Naive B cell (primary cell): ENCODE measurements around the gene CAPN10. TPM values are rescaled to one million over a fixed set of nuclear protein-coding genes. Genes with fewer than 3 reads are reported as not detected.
A peak's percentile ranks its signal among the peaks of the same experiment; 100 is the strongest.

Source experiments
- ATAC-seq, 2 donors: fragments of 150-1000 bp; cut with Tn5 transposase; 2 replicates each; pipeline ENCODE4 v1.10.0; 2021; ENCODE audit warnings: low read depth in 2 of 2, mild to moderate bottlenecking in 2 of 2, moderate library complexity in 2 of 2
- DNase-seq: peaks from one replicate; pipeline ENCODE4 v3.0.0; 2022
- H3K27ac Mint-ChIP-seq, 6 donors: one replicate each; pipeline ENCODE4 v1.8.0; 2020 to 2022; ENCODE audit warnings: mild to moderate bottlenecking in 6 of 6, mixed read lengths in 6 of 6, moderate library complexity in 5 of 6, inconsistent platforms in 2 of 6
- H3K27me3 Mint-ChIP-seq, 3 donors: one replicate each; pipeline ENCODE4 v1.8.0; 2021 to 2022; ENCODE audit warnings: mixed read lengths in 3 of 3, mild to moderate bottlenecking in 1 of 3
- H3K36me3 Mint-ChIP-seq, 2 donors: one replicate each; pipeline ENCODE4 v1.8.0; 2020 to 2022; ENCODE audit warnings: mixed read lengths in 2 of 2, inconsistent platforms in 1 of 2, mild to moderate bottlenecking in 1 of 2
- H3K4me1 Mint-ChIP-seq, 3 donors: one replicate each; pipeline ENCODE4 v1.8.0; 2020 to 2022; ENCODE audit warnings: mixed read lengths in 3 of 3, inconsistent platforms in 1 of 3, mild to moderate bottlenecking in 1 of 3, moderate library complexity in 1 of 3
- H3K4me3 Mint-ChIP-seq, 8 donors: one replicate each; pipeline ENCODE4 v1.8.0; 2020 to 2022; ENCODE audit warnings: mild to moderate bottlenecking in 8 of 8, mixed read lengths in 8 of 8, moderate library complexity in 8 of 8, inconsistent platforms in 2 of 8
- H3K9me3 Mint-ChIP-seq, 7 donors: one replicate each; pipeline ENCODE4 v1.8.0; 2020 to 2022; ENCODE audit warnings: mixed read lengths in 7 of 7, mild to moderate bottlenecking in 5 of 7, inconsistent platforms in 2 of 7, moderate library complexity in 1 of 7
- polyA plus RNA-seq, 6 donors: library from polyadenylated mRNA; unstranded; fragments of 300-500 nt; fragmentation: Illumina TruSeq; gene quantifications; one replicate each; pipeline ENCODE4 v1.2.3, GENCODE V29; 2021; ENCODE audit warnings: low read depth in 6 of 6

CAPN10 gene
- polyA plus RNA-seq, 6 donors from 2014 or later = 1.4 to 19.0 (median 7.5) TPM

GRCh38 chr2:240581811-240582210 lies 4.7 kb upstream of the CAPN10 start:
- H3K27me3 Mint-ChIP-seq = no peaks in the 10 kb centered on the region
- peaks cover 0 to 18% of the 10 kb centered on the region in 2 donors for H3K36me3 Mint-ChIP-seq
- peak overlapping the region in 1 of 6 donors; percentile 44 for H3K27ac Mint-ChIP-seq
- ATAC-seq = no peak
- peaks cover 0 to 5% (median 0%) of the 10 kb centered on the region in 7 donors for H3K9me3 Mint-ChIP-seq
- H3K4me1 Mint-ChIP-seq = peaks cover 54 to 62% (median 60%) of the 10 kb centered on the region in 3 donors
- H3K4me3 Mint-ChIP-seq = peak overlapping the region in 1 of 8 donors; percentile 18
- DNase-seq = no peak

DNA sequence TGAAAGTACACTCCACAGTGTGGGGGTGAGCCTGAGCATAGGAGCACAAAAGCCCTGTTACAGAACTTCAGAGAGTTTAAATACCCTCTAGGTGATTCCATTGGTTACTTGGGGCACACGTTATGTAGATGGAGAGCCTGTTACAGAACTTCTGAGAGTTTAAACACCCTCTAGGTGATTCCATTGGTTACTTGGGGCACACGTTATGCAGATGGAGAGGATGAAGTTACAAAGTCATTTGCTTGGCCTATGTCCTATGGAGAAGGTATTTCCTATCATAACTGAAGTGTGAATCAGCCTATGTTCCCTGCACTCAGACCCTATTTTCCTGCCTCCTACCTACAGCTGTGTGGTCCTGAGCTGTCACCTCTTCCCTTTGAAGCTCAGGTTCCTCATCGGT lies 3.8 kb upstream of the CAPN10 start:
- Mint-ChIP-seq H3K9me3 (peaks cover 0 to 5% (median 0%) of the 10 kb centered on the region in 7 donors), H3K27me3 (no peaks in the 10 kb centered on the region), H3K4me1 (peaks cover 58 to 69% (median 68%) of the 10 kb centered on the region in 3 donors), H3K4me3 (peak overlapping the region in 2 of 8 donors; percentile 65 to 78), H3K36me3 (peaks cover 0 to 18% of the 10 kb centered on the region in 2 donors), H3K27ac (peak overlapping the region in 1 of 6 donors; percentile 80)
- ATAC-seq = no peak
- no peak for DNase-seq

DNA sequence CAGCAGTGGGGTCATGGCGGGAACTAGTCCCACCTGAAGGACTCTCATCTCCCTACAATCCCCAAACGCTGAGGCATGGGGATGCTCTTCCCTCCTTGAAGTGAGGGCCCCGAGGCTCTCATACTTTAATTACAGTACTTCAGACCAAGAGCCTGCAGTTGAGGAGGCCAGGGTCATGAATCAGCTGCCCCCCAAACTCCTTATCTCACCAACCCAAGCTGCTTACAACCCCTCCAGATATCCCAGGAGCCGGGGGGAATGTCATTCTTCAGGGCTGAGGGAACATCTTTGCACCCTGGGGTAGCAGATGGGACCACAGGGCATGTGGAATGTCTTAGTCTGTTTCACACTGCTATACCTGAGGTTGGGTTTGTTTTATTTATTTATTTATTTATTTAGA lies 2.8 kb upstream of the CAPN10 start:
- peaks cover 0 to 18% of the 10 kb centered on the region in 2 donors for H3K36me3 Mint-ChIP-seq
- DNase-seq (no peak), ATAC-seq (no peak)
- H3K4me1 Mint-ChIP-seq = peaks cover 64 to 79% (median 73%) of the 10 kb centered on the region in 3 donors
- peaks cover 0 to 5% (median 0%) of the 10 kb centered on the region in 7 donors for H3K9me3 Mint-ChIP-seq
- peak overlapping the region in 4 of 8 donors; percentile 1 to 99 (median 61) for H3K4me3 Mint-ChIP-seq
- peak overlapping the region in 2 of 6 donors; percentile 78 to 99 for H3K27ac Mint-ChIP-seq
- no peaks in the 10 kb centered on the region for H3K27me3 Mint-ChIP-seq

DNA sequence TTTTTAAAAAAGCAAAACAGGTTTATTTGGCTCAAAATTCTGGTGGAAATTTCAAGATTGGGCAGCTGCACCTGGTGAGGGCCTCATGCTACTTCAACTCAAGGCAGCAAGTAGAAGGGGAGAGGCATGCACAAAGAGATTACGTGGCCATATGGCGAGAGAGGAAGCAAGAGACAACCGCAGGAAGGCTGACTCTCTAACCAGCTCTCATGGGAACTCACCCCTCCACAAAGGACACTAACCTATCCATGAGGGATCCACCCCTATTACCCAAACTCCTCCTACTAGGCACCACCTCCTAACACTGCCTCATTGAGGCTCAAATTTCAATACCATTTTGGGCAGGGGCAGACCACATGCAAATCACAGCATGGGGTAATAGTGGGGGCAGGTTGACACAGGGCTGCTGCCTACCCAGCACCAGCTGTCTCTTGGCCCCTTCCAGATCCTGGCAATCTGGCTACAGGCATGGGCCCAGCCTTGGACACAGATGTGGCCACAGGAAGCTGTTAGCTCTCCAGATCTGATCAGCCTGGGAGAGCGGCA lies 2.0 kb upstream of the CAPN10 start:
- peaks cover 0 to 18% of the 10 kb centered on the region in 2 donors for H3K36me3 Mint-ChIP-seq
- H3K27ac Mint-ChIP-seq = peak overlapping the region in 4 of 6 donors; percentile 85 to 99 (median 96)
- H3K9me3 Mint-ChIP-seq = peaks cover 0 to 5% (median 0%) of the 10 kb centered on the region in 7 donors
- DNase-seq = peak; percentile 29
- peak in 1 of 2 donors; percentile 5 for ATAC-seq
- peaks cover 63 to 77% (median 73%) of the 10 kb centered on the region in 3 donors for H3K4me1 Mint-ChIP-seq
- H3K27me3 Mint-ChIP-seq = no peaks in the 10 kb centered on the region
- H3K4me3 Mint-ChIP-seq = peak overlapping the region; percentile 92 to 99 (median 95)

DNA sequence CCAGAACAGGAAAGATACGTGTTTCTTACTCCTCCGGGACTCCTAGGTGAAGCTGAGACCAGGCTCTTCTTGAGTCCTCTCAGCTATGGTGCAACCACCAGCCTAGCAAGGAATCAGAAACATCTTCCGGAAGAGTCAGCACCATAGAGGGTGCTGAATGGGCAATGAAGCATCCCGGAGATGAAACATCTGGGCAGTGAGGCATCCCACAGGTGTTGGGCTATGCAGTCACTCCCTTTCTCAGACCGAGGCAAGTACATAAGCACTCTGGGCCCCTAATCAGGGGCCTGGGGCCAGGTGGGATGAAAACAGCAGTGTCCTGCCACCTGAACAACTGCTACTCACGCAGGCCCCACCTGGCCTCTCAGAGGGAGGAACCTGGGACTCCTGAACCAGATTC lies 1.4 kb upstream of the CAPN10 start:
- Mint-ChIP-seq H3K9me3 (peaks cover 0 to 5% (median 0%) of the 10 kb centered on the region in 7 donors), H3K4me3 (peak overlapping the region; percentile 92 to 99 (median 95)), H3K27me3 (no peaks in the 10 kb centered on the region), H3K4me1 (peaks cover 57 to 71% (median 68%) of the 10 kb centered on the region in 3 donors), H3K27ac (peak overlapping the region in 5 of 6 donors; percentile 93 to 99 (median 99)), H3K36me3 (peaks cover 0 to 16% of the 10 kb centered on the region in 2 donors)
- peak in 1 of 2 donors; percentile 17 for ATAC-seq
- peak; percentile 32 for DNase-seq

GRCh38 chr2:240585681-240586197 lies 795 bp upstream of the CAPN10 start:
- Mint-ChIP-seq H3K4me3 (peak overlapping the region; percentile 92 to 99 (median 95)), H3K27me3 (no peaks in the 10 kb centered on the region), H3K9me3 (peaks cover 0 to 4% (median 0%) of the 10 kb centered on the region in 7 donors), H3K4me1 (peaks cover 51 to 66% (median 61%) of the 10 kb centered on the region in 3 donors), H3K36me3 (peaks cover 0 to 9% of the 10 kb centered on the region in 2 donors), H3K27ac (peak overlapping the region; percentile 98 to 99 (median 99))
- DNase-seq (no peak), ATAC-seq (no peak)

GRCh38 chr2:240586919-240587800 lies 626 bp downstream of the CAPN10 start:
- Mint-ChIP-seq H3K36me3 (peaks cover 0 to 7% of the 10 kb centered on the region in 2 donors), H3K27ac (peak overlapping the region; percentile 9 to 99 (median 66)), H3K4me3 (peak overlapping the region; percentile 89 to 98 (median 94)), H3K9me3 (no peaks in the 10 kb centered on the region), H3K4me1 (peaks cover 50 to 61% (median 55%) of the 10 kb centered on the region in 3 donors), H3K27me3 (no peaks in the 10 kb centered on the region)
- DNase-seq (no peak), ATAC-seq (peak; percentile 12 to 17)

DNA sequence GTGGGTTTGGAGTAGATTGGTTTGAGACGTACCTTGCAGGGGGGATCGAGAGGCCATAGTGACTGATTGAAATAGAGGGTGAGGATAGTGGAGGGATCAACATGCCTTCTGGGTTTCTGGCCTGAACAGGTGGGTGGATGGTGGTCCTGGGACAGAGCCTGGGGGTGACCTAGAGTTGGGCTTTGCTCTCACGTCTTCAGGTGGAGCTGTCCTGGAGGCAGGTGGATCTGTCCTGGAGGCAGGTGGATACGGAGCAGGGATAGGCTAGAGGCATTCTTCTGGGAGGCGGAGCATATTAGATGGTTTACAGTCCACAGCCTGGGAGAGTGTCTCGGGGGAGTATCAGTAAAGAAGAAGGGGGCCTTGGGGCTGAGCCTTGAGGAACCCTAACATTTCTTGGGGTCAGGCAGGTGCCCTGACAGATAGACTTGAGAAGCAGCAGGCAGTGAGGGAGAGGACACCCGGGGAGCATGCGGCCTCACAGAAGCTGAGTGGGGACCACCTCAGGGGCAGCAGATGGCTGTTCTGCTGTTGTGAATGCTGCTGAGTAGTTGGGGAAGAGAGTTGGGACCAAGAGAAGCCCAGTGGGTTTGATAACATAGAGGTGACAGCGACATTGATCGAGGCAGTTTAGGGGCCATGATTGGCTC lies 1.6 kb downstream of the CAPN10 start:
- no peaks in the 10 kb centered on the region for H3K9me3 Mint-ChIP-seq
- ATAC-seq (no peak), DNase-seq (no peak)
- H3K36me3 Mint-ChIP-seq = peaks cover 0 to 7% of the 10 kb centered on the region in 2 donors
- no peaks in the 10 kb centered on the region for H3K27me3 Mint-ChIP-seq
- H3K27ac Mint-ChIP-seq = peak overlapping the region in 5 of 6 donors; percentile 10 to 99 (median 79)
- H3K4me1 Mint-ChIP-seq = peaks cover 43 to 51% (median 49%) of the 10 kb centered on the region in 3 donors
- peak overlapping the region; percentile 89 to 98 (median 94) for H3K4me3 Mint-ChIP-seq

- ATAC-seq (no peak), DNase-seq (no peak)
- Mint-ChIP-seq H3K4me1 (peaks cover 40 to 50% (median 45%) of the 10 kb centered on the region in 3 donors), H3K36me3 (peaks cover 0 to 7% of the 10 kb centered on the region in 2 donors), H3K27ac (peak overlapping the region in 3 of 6 donors; percentile 79 to 99 (median 80)), H3K9me3 (no peaks in the 10 kb centered on the region), H3K4me3 (peak overlapping the region in 5 of 8 donors; percentile 51 to 98 (median 90)), H3K27me3 (no peaks in the 10 kb centered on the region)
Observed at GRCh38 chr2:240588669-240589068, 2.1 kb downstream of the CAPN10 start.

DNA sequence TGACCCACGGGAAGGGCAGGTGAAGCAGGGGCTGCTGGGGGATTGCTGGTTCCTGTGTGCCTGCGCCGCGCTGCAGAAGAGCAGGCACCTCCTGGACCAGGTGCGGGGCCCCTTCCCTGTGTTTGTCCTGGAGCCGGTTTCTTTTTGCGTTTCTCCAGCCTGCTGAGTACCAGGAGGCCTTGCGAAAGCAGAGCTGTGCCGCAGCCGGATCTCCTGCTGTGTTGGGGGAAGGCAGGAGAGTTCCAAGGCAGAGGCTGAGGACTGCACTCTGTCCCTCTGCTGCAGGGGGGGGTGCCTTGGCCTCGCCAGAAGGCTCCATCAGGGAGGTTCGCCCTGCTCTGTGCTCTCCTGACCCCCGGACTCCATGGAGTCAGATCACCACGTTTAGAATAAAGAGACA lies 2.8 kb downstream of the CAPN10 start:
- Mint-ChIP-seq H3K4me1 (peaks cover 38 to 47% (median 39%) of the 10 kb centered on the region in 3 donors), H3K9me3 (no peaks in the 10 kb centered on the region), H3K27me3 (no peaks in the 10 kb centered on the region), H3K4me3 (peak overlapping the region in 2 of 8 donors; percentile 24 to 50), H3K27ac (peak overlapping the region in 1 of 6 donors; percentile 44), H3K36me3 (peaks cover 0 to 7% of the 10 kb centered on the region in 2 donors)
- ATAC-seq (no peak), DNase-seq (no peak)

GRCh38 chr2:240589850-240590525 lies 3.5 kb downstream of the CAPN10 start:
- Mint-ChIP-seq H3K9me3 (no peaks in the 10 kb centered on the region), H3K36me3 (peaks cover 0 to 7% of the 10 kb centered on the region in 2 donors), H3K27ac (no peak overlapping the region), H3K27me3 (no peaks in the 10 kb centered on the region), H3K4me1 (peaks cover 32 to 41% (median 33%) of the 10 kb centered on the region in 3 donors), H3K4me3 (peak overlapping the region in 3 of 8 donors; percentile 24 to 50 (median 40))
- no peak for ATAC-seq
- DNase-seq = no peak

- no peak overlapping the region for H3K4me3 Mint-ChIP-seq
- no peaks in the 10 kb centered on the region for H3K27me3 Mint-ChIP-seq
- no peak for DNase-seq
- H3K9me3 Mint-ChIP-seq = no peaks in the 10 kb centered on the region
- H3K27ac Mint-ChIP-seq = no peak overlapping the region
- no peak for ATAC-seq
- H3K4me1 Mint-ChIP-seq = peaks cover 26 to 35% (median 29%) of the 10 kb centered on the region in 3 donors
- H3K36me3 Mint-ChIP-seq = peaks cover 0 to 7% of the 10 kb centered on the region in 2 donors
Observed at GRCh38 chr2:240590681-240591111, 4.2 kb downstream of the CAPN10 start.
